Cardiac fibroblast (primary cell): ENCODE results near the gene TRPC3.
"Not testable (repeated sequence)": the region's sequence is repeated elsewhere in the genome, so short reads cannot be mapped to it uniquely, and the experiment has no call there.

ENCODE experiments used
- DNase-seq, 2 donors: peaks; one replicate each; pipeline versions ENCODE4 v3.0.0 to v3.0.0-alpha.2; 2010; ENCODE audit warnings: low read depth in 2 of 2
- H3K4me3 ChIP-seq, 2 donors: replicated peaks in 1 of 2; 1 replicate in 1 of 2; 2 replicates in 1 of 2; pipeline ENCODE4 v1.5.1; 2011; ENCODE audit warnings: low read depth in 2 of 2, low read length in 2 of 2, mild to moderate bottlenecking in 2 of 2, moderate library complexity in 1 of 2
- TF ChIP-seq, protein P1 (sequence below): IDR thresholded peaks from one replicate; pipeline ENCODE4 v1.5.1; 2011; ENCODE audit warnings: low read depth, mild to moderate bottlenecking, low read length, inconsistent platforms

Gene TRPC3

DNA sequence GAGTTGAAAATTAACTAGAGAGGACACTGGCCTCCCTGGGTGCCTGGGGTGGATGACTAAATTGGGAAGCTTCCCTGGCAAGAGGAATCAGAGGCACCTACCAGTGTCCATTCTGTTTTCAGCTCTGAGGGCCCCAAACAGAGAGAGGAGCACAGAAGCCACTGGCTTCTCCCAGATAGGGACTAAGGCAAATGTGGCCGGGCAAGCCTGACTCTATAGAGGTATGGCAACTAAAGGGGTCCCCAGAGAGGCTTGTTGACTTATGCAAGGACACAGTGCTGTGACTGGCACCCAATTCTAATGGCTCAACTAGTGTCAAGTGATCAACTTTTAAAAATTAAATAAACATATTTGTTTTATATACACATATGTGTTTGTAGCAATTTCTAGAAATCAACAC, 17.2 kb downstream of the TRPC3 start:
- TF ChIP-seq, protein P1, sequence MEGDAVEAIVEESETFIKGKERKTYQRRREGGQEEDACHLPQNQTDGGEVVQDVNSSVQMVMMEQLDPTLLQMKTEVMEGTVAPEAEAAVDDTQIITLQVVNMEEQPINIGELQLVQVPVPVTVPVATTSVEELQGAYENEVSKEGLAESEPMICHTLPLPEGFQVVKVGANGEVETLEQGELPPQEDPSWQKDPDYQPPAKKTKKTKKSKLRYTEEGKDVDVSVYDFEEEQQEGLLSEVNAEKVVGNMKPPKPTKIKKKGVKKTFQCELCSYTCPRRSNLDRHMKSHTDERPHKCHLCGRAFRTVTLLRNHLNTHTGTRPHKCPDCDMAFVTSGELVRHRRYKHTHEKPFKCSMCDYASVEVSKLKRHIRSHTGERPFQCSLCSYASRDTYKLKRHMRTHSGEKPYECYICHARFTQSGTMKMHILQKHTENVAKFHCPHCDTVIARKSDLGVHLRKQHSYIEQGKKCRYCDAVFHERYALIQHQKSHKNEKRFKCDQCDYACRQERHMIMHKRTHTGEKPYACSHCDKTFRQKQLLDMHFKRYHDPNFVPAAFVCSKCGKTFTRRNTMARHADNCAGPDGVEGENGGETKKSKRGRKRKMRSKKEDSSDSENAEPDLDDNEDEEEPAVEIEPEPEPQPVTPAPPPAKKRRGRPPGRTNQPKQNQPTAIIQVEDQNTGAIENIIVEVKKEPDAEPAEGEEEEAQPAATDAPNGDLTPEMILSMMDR: no peak
- no peak for DNase-seq
- no peak overlapping the region for H3K4me3 ChIP-seq

DNA sequence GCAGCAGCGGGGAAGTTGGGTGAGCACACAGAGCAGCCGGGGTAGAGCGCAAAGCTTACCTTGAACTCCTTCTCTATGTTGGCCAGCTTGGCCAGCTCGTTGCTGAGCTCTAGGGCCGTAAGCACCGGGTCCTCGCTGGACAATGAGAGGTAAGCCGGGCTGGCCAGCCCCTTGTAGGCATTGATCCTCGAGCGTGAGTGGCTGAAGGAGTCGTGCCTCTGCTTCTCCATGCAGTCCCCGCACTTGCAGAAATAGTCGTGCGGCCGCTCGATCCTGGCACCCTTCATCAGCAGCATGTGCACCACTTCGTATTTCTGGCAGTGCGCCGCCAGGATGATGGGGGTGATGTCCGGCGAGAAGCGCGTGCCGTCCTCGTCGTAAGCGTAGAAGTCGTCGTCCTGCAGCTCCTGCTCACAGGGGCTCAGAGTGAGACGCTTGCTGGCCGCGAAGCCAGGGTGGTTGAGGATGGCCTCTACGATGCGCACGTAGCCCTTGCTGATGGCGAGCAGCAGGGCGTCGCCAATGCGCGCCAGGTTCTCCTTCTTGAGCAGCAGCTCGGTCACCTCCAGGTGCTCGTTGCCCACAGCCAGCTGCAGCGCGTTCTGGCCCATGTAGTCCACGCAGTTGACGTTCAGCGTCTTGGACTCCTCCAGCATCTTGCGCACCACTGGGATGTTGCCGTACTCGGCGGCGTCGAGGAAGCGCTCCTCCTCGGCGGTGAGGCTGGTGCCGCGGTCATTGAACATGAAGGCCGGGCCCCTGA, 19.5 kb downstream of the TRPC3 start:
- H3K4me3 ChIP-seq: no peak overlapping the region
- TF ChIP-seq, protein P1: no peak
- no peak for DNase-seq

DNA sequence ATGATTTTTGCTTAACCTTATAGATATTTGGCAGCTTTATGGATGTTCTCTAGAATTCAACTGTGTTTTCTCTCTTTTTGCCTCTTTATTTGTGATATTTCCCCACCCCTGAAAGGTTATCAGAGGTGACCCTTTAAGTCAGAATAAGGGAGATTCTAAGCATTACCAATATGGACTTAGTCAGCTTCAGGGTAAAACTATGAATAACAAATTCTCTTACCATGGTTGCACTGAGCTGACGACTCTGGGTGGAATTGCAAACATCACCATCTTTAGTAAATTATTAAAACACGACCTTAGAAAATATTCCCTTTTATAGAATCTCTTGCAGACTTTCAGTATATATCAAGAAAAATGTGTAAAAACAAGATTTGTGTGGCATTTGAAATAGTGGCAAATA, 21.6 kb downstream of the TRPC3 start:
- no peak overlapping the region for H3K4me3 ChIP-seq
- no peak for DNase-seq
- TF ChIP-seq, protein P1: no peak

DNA sequence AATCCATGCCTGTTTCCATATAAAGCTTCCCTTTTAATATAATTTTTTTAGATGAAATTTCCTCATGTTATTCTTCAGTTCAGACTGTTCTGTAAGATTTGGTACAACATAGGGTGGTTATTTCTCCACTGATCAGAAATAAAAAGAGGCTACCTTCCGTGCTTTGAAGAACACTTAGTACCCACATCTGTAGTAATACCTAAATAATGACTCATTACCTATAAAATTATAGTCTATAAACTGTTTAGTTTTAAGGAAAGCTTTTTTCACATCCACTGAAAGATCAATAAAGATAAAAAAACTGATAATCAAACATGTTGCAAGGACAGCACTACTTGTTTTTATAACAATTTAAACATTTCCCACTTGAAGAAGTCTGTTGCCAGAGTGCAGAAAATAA, 23.9 kb downstream of the TRPC3 start:
- H3K4me3 ChIP-seq: no peak overlapping the region
- no peak for DNase-seq
- TF ChIP-seq, protein P1: no peak

DNA sequence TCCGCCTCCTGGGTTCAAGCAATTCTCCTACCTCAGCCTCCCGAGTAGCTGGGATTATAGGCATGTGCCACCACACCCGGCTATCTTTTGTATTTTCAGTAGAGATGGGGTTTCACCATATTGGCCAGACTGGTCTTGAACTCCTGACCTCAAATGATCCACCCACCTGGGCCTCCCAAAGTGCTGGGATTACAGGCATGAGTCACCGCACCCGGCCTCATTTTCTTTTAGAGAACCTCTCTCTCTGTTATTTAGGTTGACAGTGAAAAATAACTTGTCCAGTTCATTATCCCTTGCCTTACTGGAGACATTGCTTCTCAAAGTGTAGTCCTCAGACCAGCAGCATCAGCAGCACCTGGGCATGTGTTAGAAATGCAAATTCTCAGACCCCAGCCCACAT, 25.4 kb downstream of the TRPC3 start:
- H3K4me3 ChIP-seq, DNase-seq: not testable (repeated sequence)

DNA sequence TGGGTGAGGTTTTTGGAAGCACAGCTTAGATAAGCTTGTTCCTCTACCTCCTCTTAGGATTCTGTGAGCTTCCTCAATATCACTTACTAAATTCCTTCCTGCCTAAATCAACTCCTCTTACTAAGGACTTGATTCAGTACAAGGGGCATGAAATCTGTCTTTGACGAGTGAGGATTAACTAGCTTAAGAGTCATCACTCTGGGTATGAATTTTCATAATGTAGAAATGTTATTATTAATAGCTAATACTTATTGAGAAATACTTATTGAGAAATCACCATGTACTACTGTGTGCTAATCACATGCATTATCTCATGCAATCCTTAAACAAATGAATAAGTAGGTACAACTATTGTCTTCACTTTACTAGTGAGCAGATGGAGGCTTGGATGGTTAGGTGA, 28.6 kb downstream of the TRPC3 start:
- DNase-seq: no peak
- TF ChIP-seq, protein P1: no peak

DNA sequence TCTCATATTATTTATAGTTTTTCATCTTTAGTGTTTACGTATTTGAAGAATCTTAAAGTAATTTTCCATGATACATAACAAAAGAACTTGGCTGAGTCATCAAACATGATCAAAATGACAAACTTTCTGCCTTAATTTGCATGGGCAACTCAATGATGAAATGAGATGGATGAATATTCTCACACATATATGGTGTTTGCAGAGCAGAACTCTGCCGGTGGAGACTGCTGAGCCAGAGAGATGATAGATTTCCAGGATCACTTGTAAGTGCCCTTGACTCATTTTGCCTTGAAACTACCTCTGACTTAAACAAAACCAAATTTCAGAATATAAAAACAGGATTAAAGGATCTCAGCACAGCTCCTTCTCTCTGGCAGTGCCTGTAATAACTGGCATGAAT, 38.2 kb downstream of the TRPC3 start:
- peak in 1 of 2 donors; percentile 3 for DNase-seq
- H3K4me3 ChIP-seq: no peak overlapping the region
- TF ChIP-seq, protein P1: no peak

More for the DNA sequence above, 28.6 kb downstream of the TRPC3 start:
- no peak overlapping the region for H3K4me3 ChIP-seq
